ENCODE measurements around the gene SNX1. TPM values are rescaled to one million over a fixed set of nuclear protein-coding genes. Genes with fewer than 3 reads are reported as not detected.
"Not testable (repeated sequence)": the region's sequence is repeated elsewhere in the genome, so short reads cannot be mapped to it uniquely, and the experiment has no call there.

Gene SNX1, protein sequence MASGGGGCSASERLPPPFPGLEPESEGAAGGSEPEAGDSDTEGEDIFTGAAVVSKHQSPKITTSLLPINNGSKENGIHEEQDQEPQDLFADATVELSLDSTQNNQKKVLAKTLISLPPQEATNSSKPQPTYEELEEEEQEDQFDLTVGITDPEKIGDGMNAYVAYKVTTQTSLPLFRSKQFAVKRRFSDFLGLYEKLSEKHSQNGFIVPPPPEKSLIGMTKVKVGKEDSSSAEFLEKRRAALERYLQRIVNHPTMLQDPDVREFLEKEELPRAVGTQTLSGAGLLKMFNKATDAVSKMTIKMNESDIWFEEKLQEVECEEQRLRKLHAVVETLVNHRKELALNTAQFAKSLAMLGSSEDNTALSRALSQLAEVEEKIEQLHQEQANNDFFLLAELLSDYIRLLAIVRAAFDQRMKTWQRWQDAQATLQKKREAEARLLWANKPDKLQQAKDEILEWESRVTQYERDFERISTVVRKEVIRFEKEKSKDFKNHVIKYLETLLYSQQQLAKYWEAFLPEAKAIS
- 33.8 and 34.1 TPM in 2 replicates for polyA plus RNA-seq (2014; cell fraction: cytosol; rRNA removed)
- polyA plus RNA-seq (2014; cell fraction: nucleus; rRNA removed): 42.3 and 96.4 TPM in 2 replicates

DNA sequence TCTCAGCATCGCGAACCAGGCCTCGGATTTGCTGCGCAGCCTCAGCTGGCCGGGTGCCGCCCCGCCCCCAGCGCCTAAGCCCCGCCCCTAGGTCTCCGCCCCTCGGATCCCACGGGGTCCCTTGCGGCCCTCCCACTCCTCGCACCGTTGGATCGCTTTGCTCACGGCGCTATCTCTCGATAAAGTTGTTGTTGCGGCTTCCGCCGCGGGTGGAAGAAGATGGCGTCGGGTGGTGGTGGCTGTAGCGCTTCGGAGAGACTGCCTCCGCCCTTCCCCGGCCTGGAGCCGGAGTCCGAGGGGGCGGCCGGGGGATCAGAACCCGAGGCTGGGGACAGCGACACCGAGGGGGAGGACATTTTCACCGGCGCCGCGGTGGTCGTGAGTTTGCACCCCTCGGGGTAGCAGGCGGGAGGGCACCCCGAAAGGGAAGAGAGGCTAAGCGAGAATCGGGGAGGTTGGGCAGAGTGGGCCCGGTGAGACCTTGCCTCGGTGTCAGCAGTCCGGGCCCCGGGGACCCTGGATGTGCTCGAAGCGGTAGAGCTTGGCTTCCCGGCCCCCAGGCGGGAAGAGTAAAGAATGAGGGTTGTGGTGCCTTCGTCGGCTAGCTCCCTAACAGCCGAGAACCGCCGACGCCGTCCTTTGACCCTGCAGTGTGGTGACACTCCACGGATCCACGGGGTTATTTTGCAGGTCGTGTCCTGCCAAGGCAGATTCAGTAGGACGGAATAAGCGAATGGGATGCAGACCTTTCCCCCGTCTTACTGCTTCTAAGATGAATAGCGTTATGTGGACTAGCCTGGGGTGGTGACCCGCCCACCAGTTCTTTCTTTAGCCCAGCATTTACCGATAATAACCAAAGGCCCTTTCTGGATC, at the start of gene SNX1:
Gene SNX1, plus strand, starts transcription at position 188 of the 873 bp plus-strand sequence. Its CDS starts 32 bp downstream, at position 220.
- DNase-seq (ENCODE audit: low spot score): peak; percentile 93

DNA sequence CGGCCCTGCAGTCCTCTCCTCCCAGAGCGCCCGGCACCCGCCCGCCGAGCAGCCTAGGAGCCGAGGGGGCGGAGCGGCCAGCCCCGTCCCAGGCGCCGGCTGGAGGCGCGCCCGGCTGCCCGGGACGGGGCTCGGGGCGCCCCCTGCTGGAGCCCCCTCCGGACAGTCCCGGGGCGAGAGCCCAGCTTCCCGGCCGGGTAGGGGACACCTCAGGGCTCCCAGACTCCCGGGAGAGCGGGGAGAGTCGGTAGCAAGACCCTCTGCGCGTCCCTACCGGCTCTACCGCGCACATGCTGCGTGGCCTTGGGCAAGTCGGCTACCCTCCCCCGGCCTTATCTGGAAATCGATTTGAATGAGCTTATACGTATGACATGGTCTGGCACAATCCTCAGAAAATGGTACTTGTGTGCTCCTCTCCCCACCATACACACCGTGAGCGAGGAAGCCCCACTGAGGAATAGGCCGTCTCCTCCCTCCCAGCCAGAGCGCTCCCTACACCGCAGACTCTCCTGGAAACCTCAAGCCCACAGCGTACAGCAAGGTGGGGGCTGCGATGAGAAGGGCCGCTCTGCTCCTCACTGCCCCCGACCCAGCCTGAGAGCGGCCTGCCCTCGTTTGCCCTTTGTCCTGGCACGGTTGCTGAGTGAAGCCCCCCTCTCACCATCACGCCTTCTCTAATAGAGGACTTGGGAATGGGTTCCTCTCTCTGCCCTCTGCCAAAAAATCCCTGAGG, 49.2 kb upstream of the SNX1 start, which contains the start of gene DAPK2:
Gene DAPK2, minus strand, starts transcription at position 65 of the 733 bp plus-strand sequence. CDS start 6,224 bp downstream, outside the sequence.
- peak; percentile 58 for DNase-seq (ENCODE audit: low spot score)

DNA sequence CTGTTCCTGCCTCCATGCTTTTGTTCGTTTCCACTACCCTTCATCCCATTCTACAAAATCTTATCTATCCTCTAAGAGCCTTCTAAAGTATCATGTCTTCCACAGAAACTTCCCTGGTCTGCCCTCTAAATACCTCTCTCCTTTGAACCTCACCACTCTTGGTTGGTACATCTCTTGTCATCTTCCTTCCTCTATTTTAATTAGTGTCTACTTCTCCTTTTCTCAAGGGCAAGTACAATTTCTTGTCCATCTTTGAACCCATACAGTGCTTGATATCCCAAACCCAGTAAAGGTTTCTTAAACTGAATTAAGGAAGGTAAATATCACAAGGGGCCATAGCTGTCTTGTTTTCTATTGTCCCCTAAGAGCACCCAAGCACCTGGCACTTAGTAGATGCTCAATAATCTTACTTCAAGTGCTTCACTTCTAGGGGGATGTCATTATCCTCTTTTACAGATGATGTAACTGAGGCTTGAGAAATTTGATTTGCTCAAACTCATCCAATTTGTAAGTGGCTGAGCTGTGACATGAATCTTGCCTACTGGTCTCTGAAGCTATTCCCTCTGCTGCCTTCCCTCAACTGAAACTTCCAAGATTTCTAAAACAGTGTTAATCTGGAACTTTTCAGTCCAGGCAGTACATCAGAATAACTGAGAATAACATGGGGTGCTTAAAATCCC, 46.9 kb upstream of the SNX1 start:
- DNase-seq (ENCODE audit: low spot score): no peak

DNA sequence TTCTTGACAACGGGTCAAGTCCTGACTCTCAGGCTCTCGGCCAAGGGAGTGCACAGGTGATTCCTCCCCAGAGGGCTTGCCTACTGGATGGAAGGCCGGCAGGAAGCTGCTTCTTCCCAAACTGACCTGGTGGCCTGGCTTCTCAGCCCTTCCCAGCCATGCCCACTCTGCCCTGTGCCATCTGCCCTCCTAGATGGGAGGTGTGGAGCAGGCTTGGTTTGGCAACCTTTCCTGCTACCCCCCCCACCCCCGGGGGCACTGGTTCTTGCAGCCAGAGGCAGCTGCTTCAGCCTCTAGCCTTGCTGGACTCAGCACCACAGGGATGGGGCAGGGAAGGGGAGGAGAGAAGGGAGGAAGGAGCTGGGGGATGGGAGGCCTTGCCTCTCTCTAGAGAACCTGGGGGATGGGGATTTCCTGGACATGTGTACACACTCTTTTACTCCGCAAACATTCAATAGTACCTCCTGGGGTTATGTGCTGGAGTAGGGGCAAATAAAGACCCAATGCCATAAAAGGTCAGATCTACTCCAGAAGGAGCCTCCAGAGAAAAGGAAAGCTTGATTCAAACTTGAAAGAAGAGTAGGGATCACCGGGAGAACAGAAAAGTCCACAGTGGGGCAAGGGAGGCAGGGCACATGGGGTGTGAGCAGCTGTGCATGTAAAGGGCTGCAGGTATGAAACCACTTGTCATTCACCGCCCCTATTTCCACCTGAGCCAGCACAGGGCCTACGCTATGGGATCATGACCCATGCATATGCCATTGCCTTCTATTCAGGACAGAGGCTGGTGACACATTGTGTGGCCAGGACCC, 45.3 kb upstream of the SNX1 start:
- no peak for DNase-seq (ENCODE audit: low spot score)

DNA sequence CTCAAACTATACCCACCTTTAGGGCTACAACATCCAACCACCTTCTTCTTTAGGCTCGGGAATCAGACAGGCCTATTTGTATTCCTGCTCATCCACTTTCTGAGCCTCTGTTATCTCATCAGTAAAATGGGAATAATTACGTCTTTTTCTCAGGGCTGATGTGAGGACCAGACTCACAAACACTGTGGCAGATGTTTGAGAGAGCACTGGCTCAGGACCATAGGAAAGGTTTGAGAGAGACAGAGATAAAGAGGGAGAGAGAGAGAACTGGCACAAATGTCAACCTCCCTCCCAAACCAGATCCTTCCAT, 44.7 kb upstream of the SNX1 start:
- no peak for DNase-seq (ENCODE audit: low spot score)

DNA sequence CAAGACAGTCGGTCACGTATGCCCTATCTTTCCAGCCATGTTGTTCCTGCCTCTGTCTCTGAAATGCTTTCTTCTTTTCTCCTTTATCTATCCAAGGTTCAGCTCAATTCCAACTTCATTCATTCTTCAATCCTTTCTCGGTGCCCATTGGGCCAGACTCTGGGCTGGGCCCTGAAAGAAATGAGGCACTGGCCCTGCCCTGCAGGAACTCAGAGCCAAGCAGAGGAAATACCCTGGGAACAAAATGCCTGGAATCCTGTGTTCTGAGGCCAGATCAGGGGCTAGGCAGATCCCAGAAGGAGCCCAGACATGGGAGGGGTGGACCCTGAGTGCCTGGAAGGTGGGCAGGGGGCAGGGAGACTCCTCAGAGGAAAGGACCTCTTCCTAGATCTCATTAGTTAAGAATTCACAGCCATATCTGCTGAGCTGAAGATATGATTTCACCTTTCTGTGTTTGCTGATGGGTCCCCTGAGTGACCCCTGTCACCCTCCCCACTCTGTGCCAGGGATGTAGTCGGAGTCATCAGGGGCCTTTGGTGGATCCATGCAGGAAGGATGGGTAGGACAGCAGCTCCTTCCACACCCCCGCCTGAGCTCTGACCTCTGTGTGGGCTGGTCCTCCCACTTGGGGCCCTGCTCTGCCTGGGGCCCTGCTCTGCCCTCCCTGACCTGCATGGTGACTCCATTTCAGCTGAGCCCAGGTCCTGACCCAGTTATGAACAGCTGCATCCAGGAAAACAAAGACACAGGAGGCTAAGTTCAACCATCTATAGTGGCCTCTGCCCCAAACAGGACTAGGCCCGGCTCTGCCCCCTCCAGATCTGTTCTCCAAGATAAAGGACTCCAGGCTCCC, 44.1 kb upstream of the SNX1 start:
- DNase-seq (ENCODE audit: low spot score): no peak

DNA sequence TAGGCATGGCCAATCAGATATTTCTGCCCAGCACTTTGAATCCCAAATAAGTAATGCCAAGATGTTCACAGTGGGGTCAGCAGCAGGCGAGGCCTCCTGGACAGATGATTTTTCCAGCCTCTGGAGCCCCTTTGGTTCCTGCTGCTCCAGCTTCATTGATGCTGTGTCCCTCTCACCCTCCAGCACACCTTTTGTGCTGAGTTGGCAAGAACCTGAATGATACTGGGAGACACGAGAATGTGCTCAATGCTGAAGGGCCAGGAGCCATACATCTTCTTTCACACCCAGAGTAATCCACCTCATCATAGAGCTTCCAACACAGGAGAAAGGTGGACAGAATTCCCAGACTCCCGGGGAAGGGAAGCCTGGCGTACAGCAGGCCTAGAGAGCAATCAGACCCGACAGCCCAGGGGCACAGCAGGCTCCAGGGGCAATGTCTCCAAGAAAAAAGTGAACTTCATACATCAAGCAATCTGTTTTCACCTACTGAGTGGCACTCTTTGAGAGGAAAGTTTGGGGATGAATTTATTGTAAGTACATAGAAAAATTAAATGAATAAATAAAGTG, 42.8 kb upstream of the SNX1 start:
- no peak for DNase-seq (ENCODE audit: low spot score)

DNA sequence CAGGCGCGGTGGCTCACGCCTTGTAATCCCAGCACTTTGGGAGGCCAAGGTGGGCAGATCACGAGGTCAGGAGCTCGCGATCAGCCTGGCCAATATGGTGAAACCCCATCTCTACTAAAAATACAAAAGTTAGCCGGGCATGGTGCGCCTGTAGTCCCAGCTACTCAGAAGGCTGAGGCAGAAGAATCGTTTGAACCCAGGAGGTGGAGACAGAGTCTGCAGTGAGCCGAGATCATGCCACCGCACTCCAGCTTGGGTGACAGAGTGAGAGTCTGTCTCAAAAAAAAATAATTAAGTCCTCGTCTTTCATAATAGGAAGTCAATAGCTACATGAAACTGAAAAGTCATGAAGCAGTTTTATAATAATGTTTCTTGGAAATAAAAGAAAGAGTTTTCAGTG, 42.1 kb upstream of the SNX1 start:
- not testable (repeated sequence) for DNase-seq (ENCODE audit: low spot score)

DNA sequence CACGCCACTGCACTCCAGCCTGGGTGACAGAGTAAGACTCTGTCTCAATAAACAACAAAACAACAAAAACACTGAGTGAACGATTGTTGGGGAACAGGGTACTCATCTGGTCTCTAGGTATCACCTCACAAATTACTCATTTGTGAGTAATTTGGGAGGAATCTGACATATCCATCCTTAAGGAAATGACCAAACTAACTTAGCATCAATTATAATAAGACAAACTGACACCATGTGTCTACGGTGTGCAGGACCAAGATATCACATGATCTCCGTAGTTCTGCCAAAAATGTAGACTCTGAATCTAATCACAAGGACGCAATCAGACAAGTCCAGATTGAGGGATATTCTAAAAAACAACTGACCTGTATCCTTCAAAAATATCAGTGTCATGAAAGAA, 37.5 kb upstream of the SNX1 start:
- DNase-seq (ENCODE audit: low spot score): no peak

DNA sequence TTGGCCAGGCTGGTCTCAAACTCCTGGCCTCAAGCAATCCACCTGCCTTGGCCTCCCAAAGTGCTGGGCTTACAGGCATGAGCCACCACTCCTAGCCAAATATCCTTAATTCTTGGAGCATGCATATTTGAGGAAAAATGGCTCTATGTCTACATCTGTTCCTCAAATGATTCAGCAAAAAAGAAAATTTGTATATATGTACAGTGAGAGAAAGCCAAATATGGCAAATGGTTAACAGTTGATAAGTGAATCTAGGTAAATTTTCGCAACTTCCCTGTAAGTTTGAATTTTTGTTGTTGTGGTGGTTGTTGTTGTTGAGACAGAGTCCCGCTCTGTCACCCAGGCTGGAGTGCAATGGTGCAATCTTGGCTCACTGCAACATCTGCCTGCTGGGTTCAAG, 36.7 kb upstream of the SNX1 start:
- DNase-seq (ENCODE audit: low spot score): not testable (repeated sequence)

DNA sequence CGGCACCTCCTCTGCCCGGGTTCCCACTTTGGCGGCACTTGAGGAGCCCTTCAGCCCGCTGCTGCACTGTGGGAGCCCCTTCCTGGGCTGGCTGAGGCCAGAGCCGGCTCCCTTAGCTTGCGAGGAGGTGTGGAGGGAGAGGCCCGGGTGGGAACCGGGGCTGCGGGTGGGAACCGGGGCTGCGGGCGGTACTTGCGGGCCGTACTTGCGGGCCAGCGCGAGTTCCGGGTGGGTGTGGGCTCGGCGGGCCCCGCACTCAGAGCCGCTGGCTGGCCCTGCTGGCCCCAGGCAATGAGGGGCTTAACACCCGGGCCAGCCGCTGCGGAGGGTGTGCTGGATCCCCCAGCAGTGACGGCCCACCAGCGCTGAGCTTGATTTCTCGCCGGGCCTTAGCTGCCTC, 35.1 kb upstream of the SNX1 start:
- no peak for DNase-seq (ENCODE audit: low spot score)

DNA sequence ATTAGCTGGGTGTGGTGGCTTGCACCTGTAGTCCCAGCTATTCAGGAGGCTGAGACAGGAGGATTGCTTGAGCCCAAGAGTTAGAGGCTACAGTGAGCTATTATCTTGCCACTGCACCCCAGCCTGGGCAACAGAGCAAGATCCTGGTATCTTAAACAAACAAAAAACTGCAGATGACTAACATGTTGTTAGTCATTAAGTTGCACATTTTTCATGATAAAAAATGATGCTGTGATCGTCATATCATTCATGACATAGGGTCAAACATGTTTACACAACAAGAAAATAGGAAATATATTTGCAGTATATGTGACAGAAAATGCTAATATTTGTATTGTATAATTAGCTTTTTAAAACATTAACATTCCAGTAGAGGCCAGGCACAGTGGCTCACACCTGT, 29.3 kb upstream of the SNX1 start:
- no peak for DNase-seq (ENCODE audit: low spot score)

DNA sequence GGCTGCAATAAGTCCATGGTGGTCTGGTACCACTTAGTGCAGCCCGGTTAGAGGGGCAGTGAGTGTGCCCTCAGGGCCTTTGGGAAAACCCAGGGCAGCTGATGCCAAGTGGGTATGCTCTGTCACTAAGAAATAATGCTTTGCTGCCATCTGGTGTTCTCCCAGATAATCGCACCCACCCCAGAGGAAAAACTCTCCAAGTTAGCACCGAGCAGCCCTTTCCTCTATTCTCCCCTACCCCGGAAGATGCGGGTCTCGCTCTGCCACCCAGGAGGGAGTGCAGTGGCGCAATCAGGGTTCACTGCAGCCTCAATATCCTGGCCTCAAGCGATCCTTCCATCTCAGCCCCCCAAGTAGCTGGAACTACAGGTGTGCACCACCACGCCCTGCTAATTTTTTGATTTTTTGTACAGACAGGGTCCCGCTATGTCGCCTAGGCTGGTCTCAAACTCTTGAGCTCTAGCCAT, 28.2 kb upstream of the SNX1 start:
- peak; percentile 66 for DNase-seq (ENCODE audit: low spot score)

DNA sequence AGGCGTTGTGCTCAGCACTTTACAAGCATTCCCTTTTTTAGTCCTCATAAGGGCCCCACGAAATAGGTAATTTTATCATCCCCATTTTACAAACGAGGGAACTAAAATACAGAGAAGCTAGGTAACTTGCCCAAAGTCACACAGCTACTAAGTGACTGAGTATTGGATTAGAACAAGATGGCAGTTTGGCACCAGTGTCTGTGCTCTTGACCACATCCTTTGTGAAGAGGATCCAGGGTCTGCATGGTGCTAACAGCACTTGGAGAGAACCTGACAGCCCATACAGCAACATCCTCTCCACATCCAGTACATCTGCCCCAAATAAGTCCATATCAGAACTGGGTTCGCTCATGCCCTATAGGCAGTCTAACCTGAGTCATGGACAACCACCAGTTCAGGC, 27.6 kb upstream of the SNX1 start:
- DNase-seq (ENCODE audit: low spot score): no peak

DNA sequence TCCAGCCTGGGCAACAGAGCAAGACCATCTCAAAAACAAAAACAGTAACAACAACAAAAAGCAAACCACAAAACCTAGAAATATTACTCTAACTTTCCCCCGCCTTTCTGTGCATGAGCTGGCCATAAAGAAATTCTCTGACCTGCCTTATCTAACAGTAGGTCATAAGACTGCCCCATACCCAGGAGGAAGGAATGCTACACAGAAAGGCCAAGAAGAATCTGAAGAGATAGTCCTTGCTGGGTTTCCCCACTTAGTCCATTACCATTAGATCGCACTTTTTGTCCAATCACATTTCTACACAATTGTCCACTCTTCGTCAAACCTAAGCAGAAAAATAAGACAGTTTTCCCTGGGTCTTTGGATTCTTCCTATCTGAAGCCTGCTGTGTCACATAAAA, 25.7 kb upstream of the SNX1 start:
- no peak for DNase-seq (ENCODE audit: low spot score)

DNA sequence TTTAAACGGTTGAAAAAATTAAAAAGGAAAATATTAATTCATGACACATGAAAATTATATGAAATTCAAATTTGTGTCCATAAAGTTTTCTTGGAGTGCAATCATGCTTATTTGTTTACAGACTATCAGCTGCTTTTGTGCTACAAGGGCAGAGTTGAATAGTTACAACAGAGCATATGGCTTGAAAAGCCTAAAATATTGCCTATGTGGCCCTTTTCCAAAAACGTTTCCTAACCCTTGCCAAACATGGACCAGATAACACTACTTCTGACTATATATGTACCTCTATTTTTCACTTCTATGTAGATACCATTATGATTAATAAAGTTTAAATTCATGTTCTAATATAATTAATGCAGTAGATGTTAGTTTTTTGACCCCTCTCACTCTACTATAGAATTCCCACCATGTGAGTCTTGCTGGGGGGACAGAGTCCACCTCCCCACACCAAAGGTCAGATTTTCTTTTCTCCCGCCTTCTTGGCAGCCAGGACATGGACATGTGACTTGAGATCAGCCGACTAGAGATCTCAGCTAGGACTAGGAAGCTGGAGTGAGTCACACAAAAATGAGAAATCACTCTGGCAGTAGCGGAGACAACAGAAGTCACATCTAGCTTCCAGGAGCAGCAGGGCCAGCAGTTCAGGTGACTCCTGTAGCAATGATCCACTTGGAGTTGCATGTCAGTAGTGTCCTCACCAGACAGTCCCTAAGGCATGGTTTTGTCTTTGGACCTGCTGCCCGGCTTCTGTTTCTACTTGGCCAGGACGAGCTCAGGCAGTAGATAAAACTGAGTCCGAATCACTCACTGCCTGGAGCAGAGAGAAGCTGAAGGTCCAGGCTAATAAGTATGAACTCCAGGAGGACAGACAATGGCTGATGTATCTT, 24.6 kb upstream of the SNX1 start:
- DNase-seq (ENCODE audit: low spot score): no peak

DNA sequence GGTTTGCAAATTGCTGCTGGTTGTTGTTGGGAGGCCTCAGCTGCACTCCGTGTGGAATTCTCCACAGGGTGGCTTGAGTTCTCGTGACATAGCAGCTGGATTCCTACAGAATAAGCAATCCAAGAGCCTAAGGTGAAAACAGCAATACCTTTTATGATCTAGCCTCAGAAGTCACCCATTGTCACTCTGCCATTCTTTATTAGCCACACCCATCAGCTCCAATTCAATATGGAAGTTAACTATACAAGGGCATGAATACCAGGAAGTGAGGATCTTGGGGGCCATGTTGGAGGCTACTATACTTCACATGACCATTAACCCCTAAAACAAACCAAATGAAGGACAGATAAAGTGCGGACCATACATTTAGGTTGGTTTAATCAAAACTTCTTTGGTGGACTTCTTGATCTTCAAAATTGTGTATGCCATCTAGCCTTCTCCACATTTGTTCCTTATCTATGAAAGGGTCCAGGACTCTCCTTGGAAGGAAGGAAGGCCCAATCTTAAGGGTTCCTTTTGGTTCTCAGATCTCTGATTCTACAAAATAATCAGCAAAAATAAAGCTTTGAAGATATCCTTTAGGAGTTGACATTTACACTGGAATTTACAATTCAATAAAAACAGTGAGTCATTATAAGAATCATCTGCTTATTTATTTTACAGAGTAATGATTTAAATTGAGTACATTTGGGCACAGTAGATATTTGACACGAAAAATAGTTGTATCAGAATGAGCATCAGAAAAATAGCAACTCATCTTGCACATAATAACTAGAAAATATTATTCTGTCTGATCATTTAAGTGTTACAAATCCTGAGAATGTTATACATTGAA, 23.6 kb upstream of the SNX1 start:
- no peak for DNase-seq (ENCODE audit: low spot score)

Measured in SK-N-DZ (cell line).